ENCODE data around the gene ACTR3C. TPM values are rescaled to one million over a fixed set of nuclear protein-coding genes. Genes with fewer than 3 reads are reported as not detected.
"Not testable (repeated sequence)": the region's sequence is repeated elsewhere in the genome, so short reads cannot be mapped to it uniquely, and the experiment has no call there.

ACTR3C gene
- total and polyA plus RNA-seq, 2 donors from 2014 or later = 15.8 to 31.6 TPM

GRCh38 chr7:150322114-150322832 is 1.1 kb downstream of the ACTR3C start:
- FAIRE-seq (no peak), DNase-seq (peak in 1 of 5 donors; percentile 31)
- Histone ChIP-seq H3K4me1 (ENCODE audit: control insufficient read depth in 2 of 3, insufficient read depth in 2 of 3, low read depth in 1 of 3, low read length in 3 of 3) (peaks cover 0 to 30% (median 20%) of the 10 kb centered on the region in 3 donors), H3K4me3 (ENCODE audit: low read length in 3 of 3) (peak overlapping the region; percentile 73 to 80 (median 74)), H3K36me3 (ENCODE audit: control insufficient read depth in 2 of 3, insufficient read depth in 3 of 3, low read length in 3 of 3) (peaks cover 0 to 12% (median 0%) of the 10 kb centered on the region in 3 donors), H3K27me3 (ENCODE audit: control insufficient read depth, insufficient read depth, low read length) (no peaks in the 10 kb centered on the region), H3K27ac (ENCODE audit: low read depth in 2 of 2, low read length in 2 of 2) (peak overlapping the region; percentile 90 to 95), H3K9me3 (ENCODE audit: control insufficient read depth in 2 of 3, insufficient read depth in 1 of 3, low read length in 3 of 3) (no peaks in the 10 kb centered on the region), H3K9ac (ENCODE audit: low read length in 3 of 3) (peak overlapping the region; percentile 59 to 87 (median 81))
- TF ChIP-seq, protein P1, sequence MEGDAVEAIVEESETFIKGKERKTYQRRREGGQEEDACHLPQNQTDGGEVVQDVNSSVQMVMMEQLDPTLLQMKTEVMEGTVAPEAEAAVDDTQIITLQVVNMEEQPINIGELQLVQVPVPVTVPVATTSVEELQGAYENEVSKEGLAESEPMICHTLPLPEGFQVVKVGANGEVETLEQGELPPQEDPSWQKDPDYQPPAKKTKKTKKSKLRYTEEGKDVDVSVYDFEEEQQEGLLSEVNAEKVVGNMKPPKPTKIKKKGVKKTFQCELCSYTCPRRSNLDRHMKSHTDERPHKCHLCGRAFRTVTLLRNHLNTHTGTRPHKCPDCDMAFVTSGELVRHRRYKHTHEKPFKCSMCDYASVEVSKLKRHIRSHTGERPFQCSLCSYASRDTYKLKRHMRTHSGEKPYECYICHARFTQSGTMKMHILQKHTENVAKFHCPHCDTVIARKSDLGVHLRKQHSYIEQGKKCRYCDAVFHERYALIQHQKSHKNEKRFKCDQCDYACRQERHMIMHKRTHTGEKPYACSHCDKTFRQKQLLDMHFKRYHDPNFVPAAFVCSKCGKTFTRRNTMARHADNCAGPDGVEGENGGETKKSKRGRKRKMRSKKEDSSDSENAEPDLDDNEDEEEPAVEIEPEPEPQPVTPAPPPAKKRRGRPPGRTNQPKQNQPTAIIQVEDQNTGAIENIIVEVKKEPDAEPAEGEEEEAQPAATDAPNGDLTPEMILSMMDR (IDR thresholded peaks at IDR 0.05; ENCODE audit: borderline replicate concordance, extremely low read depth, insufficient read depth) = no peak
- intact Hi-C loops (cut with DNase I) = no loop called here

- no peak for FAIRE-seq
- no peak for DNase-seq
- TF ChIP-seq, protein P1 (IDR thresholded peaks at IDR 0.05; ENCODE audit: borderline replicate concordance, extremely low read depth, insufficient read depth) = no peak
- H3K9ac ChIP-seq (ENCODE audit: low read length in 3 of 3) = no peak overlapping the region
- no peaks in the 10 kb centered on the region for H3K27me3 ChIP-seq (ENCODE audit: control insufficient read depth, insufficient read depth, low read length)
- H3K27ac ChIP-seq (ENCODE audit: low read depth in 2 of 2, low read length in 2 of 2) = peak overlapping the region; percentile 90 to 95
- H3K4me1 ChIP-seq (ENCODE audit: control insufficient read depth in 2 of 3, insufficient read depth in 2 of 3, low read depth in 1 of 3, low read length in 3 of 3) = peaks cover 0 to 30% (median 20%) of the 10 kb centered on the region in 3 donors
- H3K4me3 ChIP-seq (ENCODE audit: low read length in 3 of 3) = peak overlapping the region in 1 of 3 donors; percentile 80
- intact Hi-C loops (cut with DNase I) = no loop called here
- H3K36me3 ChIP-seq (ENCODE audit: control insufficient read depth in 2 of 3, insufficient read depth in 3 of 3, low read length in 3 of 3) = peaks cover 0 to 11% (median 0%) of the 10 kb centered on the region in 3 donors
- H3K9me3 ChIP-seq (ENCODE audit: control insufficient read depth in 2 of 3, insufficient read depth in 1 of 3, low read length in 3 of 3) = no peaks in the 10 kb centered on the region
Measured at GRCh38 chr7:150321788-150322113, 1.6 kb downstream of the ACTR3C start.

- TF ChIP-seq, protein P1 (IDR thresholded peaks at IDR 0.05; ENCODE audit: borderline replicate concordance, extremely low read depth, insufficient read depth) = no peak
- DNase-seq (no peak), FAIRE-seq (no peak)
- Histone ChIP-seq H3K4me1 (ENCODE audit: control insufficient read depth in 2 of 3, insufficient read depth in 2 of 3, low read depth in 1 of 3, low read length in 3 of 3) (peaks cover 0 to 19% (median 17%) of the 10 kb centered on the region in 3 donors), H3K27ac (ENCODE audit: low read depth in 2 of 2, low read length in 2 of 2) (no peak overlapping the region), H3K27me3 (ENCODE audit: control insufficient read depth, insufficient read depth, low read length) (no peaks in the 10 kb centered on the region), H3K36me3 (ENCODE audit: control insufficient read depth in 2 of 3, insufficient read depth in 3 of 3, low read length in 3 of 3) (no peaks in the 10 kb centered on the region), H3K4me3 (ENCODE audit: low read length in 3 of 3) (no peak overlapping the region), H3K9ac (ENCODE audit: low read length in 3 of 3) (no peak overlapping the region), H3K9me3 (ENCODE audit: control insufficient read depth in 2 of 3, insufficient read depth in 1 of 3, low read length in 3 of 3) (no peaks in the 10 kb centered on the region)
- intact Hi-C loops (cut with DNase I) = no loop called here
Measured at GRCh38 chr7:150317748-150318444, 5.4 kb downstream of the ACTR3C start.

DNA sequence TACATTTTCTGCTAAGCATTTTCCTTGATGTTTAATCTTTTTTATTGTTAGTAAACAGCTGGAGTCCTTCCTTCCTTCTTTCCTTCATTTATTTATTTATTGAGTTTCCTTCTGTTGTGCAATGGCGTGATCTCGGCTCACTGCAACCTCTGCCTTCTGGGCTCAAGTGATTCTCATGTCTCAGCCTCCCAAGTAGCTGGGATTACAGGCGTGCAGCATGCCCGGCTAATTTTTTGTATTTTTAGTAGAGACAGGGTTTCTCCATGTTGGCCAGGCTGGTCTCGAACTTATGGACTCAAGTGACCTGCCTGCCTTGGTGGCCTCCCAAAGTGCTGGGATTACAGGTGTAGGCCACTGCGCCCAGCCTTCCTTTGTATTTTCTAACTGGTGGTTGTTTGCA is 6.4 kb downstream of the ACTR3C start:
- H3K9ac ChIP-seq (ENCODE audit: low read length in 3 of 3); intact Hi-C loops (cut with DNase I); H3K36me3 ChIP-seq (ENCODE audit: control insufficient read depth in 2 of 3, insufficient read depth in 3 of 3, low read length in 3 of 3); FAIRE-seq; H3K27ac ChIP-seq (ENCODE audit: low read depth in 2 of 2, low read length in 2 of 2); H3K27me3 ChIP-seq (ENCODE audit: control insufficient read depth, insufficient read depth, low read length); H3K9me3 ChIP-seq (ENCODE audit: control insufficient read depth in 2 of 3, insufficient read depth in 1 of 3, low read length in 3 of 3); H3K4me3 ChIP-seq (ENCODE audit: low read length in 3 of 3): not testable (repeated sequence)
- DNase-seq = peak in 1 of 5 donors; percentile 11
- peaks cover 0 to 15% (median 11%) of the 10 kb centered on the region in 3 donors for H3K4me1 ChIP-seq (ENCODE audit: control insufficient read depth in 2 of 3, insufficient read depth in 2 of 3, low read depth in 1 of 3, low read length in 3 of 3)
